HG02610 (cell line): ENCODE data around the gene ZCCHC4.

ENCODE experiments used
- ATAC-seq: cut with Tn5 transposase; IDR thresholded peaks from one replicate; pipeline ENCODE4 v1.9.1; 2021; ENCODE audit warnings: mild to moderate bottlenecking, moderate library complexity; ENCODE audit not compliant: unreplicated experiment

The ZCCHC4 gene

GRCh38 chr4:25376754-25377571 lies 64.4 kb downstream of the ZCCHC4 start, which contains the start of gene ANAPC4:
TSS of gene ANAPC4 (plus strand) at chr4:25377263. CDS start at chr4:25377428, 165 bp downstream.
- peak; percentile 96 for ATAC-seq

GRCh38 chr4:25377572-25378436 lies 65.2 kb downstream of the ZCCHC4 start:
- ATAC-seq = peak; percentile 2

GRCh38 chr4:25378437-25378743 lies 65.8 kb downstream of the ZCCHC4 start:
- ATAC-seq = no peak

- ATAC-seq = no peak
These were observed 67.0 kb downstream of the ZCCHC4 start for GRCh38 chr4:25379591-25379990.

GRCh38 chr4:25383647-25384046 lies 71.1 kb downstream of the ZCCHC4 start:
- ATAC-seq = no peak

GRCh38 chr4:25386926-25387325 lies 74.4 kb downstream of the ZCCHC4 start:
- no peak for ATAC-seq

- ATAC-seq = no peak
These were observed 84.7 kb downstream of the ZCCHC4 start for GRCh38 chr4:25397305-25397704.

GRCh38 chr4:25399510-25399909 lies 86.9 kb downstream of the ZCCHC4 start:
- no peak for ATAC-seq

- ATAC-seq = no peak
These were observed 88.5 kb downstream of the ZCCHC4 start for GRCh38 chr4:25401066-25401465.

GRCh38 chr4:25402521-25402920 lies 89.9 kb downstream of the ZCCHC4 start:
- no peak for ATAC-seq

- no peak for ATAC-seq
These were observed 91.1 kb downstream of the ZCCHC4 start for GRCh38 chr4:25403699-25404098.

- no peak for ATAC-seq
These were observed 92.9 kb downstream of the ZCCHC4 start for GRCh38 chr4:25405453-25405852.

GRCh38 chr4:25406081-25406692 lies 93.6 kb downstream of the ZCCHC4 start:
- ATAC-seq = no peak

- ATAC-seq = no peak
These were observed 98.4 kb downstream of the ZCCHC4 start for GRCh38 chr4:25410820-25411529.

GRCh38 chr4:25413261-25413660 lies 100.7 kb downstream of the ZCCHC4 start:
- ATAC-seq = no peak

GRCh38 chr4:25417014-25417413 lies 104.4 kb downstream of the ZCCHC4 start:
- ATAC-seq = no peak
